DOHH2 (cell line): ENCODE measurements around the gene POLN.

ENCODE experiments used
- H3F3A ChIP-seq: fragments of 200-600 bp; sonication (generic), shearing (Covaris generic); 2 replicates; pipeline ENCODE4 v1.6.0; 2016; ENCODE audit warnings: antibody characterized with exemption, mild to moderate bottlenecking; ENCODE audit not compliant: control insufficient read depth, insufficient read depth
- H3K27ac ChIP-seq: fragments of 200-600 bp; sonication (generic); 2 replicates; pipeline ENCODE4 v1.5.1; 2014; ENCODE audit warnings: low read depth, mild to moderate bottlenecking, low read length, moderate library complexity
- H3K27me3 ChIP-seq: fragments of 200-600 bp; sonication (generic); 2 replicates; pipeline ENCODE4 v1.6.1; 2014; ENCODE audit warnings: mild to moderate bottlenecking, low read length, mixed read lengths; ENCODE audit not compliant: control insufficient read depth
- H3K36me3 ChIP-seq: fragments of 200-600 bp; sonication (generic); 2 replicates; pipeline ENCODE4 v1.6.1; 2014; ENCODE audit warnings: mild to moderate bottlenecking, low read length, moderate library complexity, mixed read lengths; ENCODE audit not compliant: control insufficient read depth
- H3K4me1 ChIP-seq: fragments of 200-600 bp; sonication (generic); 2 replicates; pipeline ENCODE4 v1.6.1; 2014; ENCODE audit warnings: mild to moderate bottlenecking, low read length, mixed read lengths; ENCODE audit not compliant: control insufficient read depth
- H3K4me2 ChIP-seq: fragments of 200-600 bp; sonication (generic); 2 replicates; pipeline ENCODE4 v1.6.0; 2014; ENCODE audit warnings: mild to moderate bottlenecking, low read length, moderate library complexity
- H3K4me3 ChIP-seq: fragments of 200-600 bp; sonication (generic); 2 replicates; pipeline ENCODE4 v1.5.1; 2014; ENCODE audit warnings: mild to moderate bottlenecking, low read length, mixed read lengths
- H3K79me2 ChIP-seq: fragments of 200-600 bp; sonication (generic); 2 replicates; pipeline ENCODE4 v1.6.1; 2014; ENCODE audit warnings: mild to moderate bottlenecking, low read length, mixed read lengths; ENCODE audit not compliant: control insufficient read depth
- H3K9me2 ChIP-seq: fragments of 200-600 bp; sonication (generic); replicated peaks from 2 replicates; pipeline ENCODE4 v1.6.1; 2014; ENCODE audit warnings: mild to moderate bottlenecking, low read length, mixed read lengths; ENCODE audit not compliant: control insufficient read depth
- H3K9me3 ChIP-seq: fragments of 200-600 bp; sonication (generic); 2 replicates; pipeline ENCODE4 v1.6.1; 2014; ENCODE audit warnings: antibody characterized with exemption, low read length, mixed read lengths; ENCODE audit not compliant: control insufficient read depth, insufficient read depth
- H4K20me1 ChIP-seq: fragments of 200-600 bp; sonication (generic); 2 replicates; pipeline ENCODE4 v1.6.0; 2014; ENCODE audit warnings: low read depth, mild to moderate bottlenecking, antibody characterized with exemption, low read length, moderate library complexity; ENCODE audit not compliant: control insufficient read depth, insufficient read depth
- CTCF ChIP-seq: fragments of 200-600 bp; sonication (generic); IDR thresholded peaks from one replicate; pipeline ENCODE4 v1.5.1; 2014; ENCODE audit warnings: antibody characterized with exemption, mild to moderate bottlenecking, low read depth, low read length; ENCODE audit not compliant: poor library complexity, severe bottlenecking
- EZH2phosphoT487 ChIP-seq: fragments of 200-600 bp; sonication (generic); IDR thresholded peaks from 2 replicates; pipeline ENCODE4 v1.6.1; 2017; ENCODE audit warnings: borderline replicate concordance, mild to moderate bottlenecking, antibody characterized with exemption, low read length, moderate library complexity, mixed read lengths

The POLN gene

GRCh38 chr4:2247128-2248043 is 5.5 kb upstream of the POLN start:
- Histone ChIP-seq H3K27me3 (no peaks in the 10 kb centered on the region), H3K4me1 (peaks cover 18% of the 10 kb centered on the region), H3K9me3 (no peaks in the 10 kb centered on the region), H3K4me2 (no peak overlapping the region), H3K27ac (no peak overlapping the region), H3K79me2 (no peaks in the 10 kb centered on the region), H3K9me2 (no peaks in the 10 kb centered on the region), H4K20me1 (no peaks in the 10 kb centered on the region), H3K4me3 (no peak overlapping the region), H3K36me3 (no peaks in the 10 kb centered on the region), H3F3A (peaks cover 9% of the 10 kb centered on the region)
- TF ChIP-seq EZH2phosphoT487 (no peak), CTCF (no peak)

- H3K9me3 ChIP-seq, result no peaks in the 10 kb centered on the region
- no peaks in the 10 kb centered on the region for H4K20me1 ChIP-seq
- no peak for TF ChIP-seq CTCF
- no peak for TF ChIP-seq EZH2phosphoT487
- no peak overlapping the region for H3K4me3 ChIP-seq
- H3K36me3 ChIP-seq, result no peaks in the 10 kb centered on the region
- peaks cover 19% of the 10 kb centered on the region for H3K4me1 ChIP-seq
- H3K9me2 ChIP-seq, result no peaks in the 10 kb centered on the region
- H3K27ac ChIP-seq, result no peak overlapping the region
- H3F3A ChIP-seq, result peaks cover 9% of the 10 kb centered on the region
- H3K27me3 ChIP-seq, result no peaks in the 10 kb centered on the region
- peaks cover 3% of the 10 kb centered on the region for H3K79me2 ChIP-seq
- no peak overlapping the region for H3K4me2 ChIP-seq
Measured at GRCh38 chr4:2246384-2247127, 4.6 kb upstream of the POLN start.

GRCh38 chr4:2245787-2246275 is 3.9 kb upstream of the POLN start:
- peaks cover 9% of the 10 kb centered on the region for H3F3A ChIP-seq
- H3K4me1 ChIP-seq, result peaks cover 19% of the 10 kb centered on the region
- H4K20me1 ChIP-seq, result peaks cover 6% of the 10 kb centered on the region
- H3K4me2 ChIP-seq, result no peak overlapping the region
- peaks cover 10% of the 10 kb centered on the region for H3K79me2 ChIP-seq
- no peaks in the 10 kb centered on the region; the same call in 1 of the 2 replicates for H3K36me3 ChIP-seq
- H3K9me3 ChIP-seq, result no peaks in the 10 kb centered on the region
- no peaks in the 10 kb centered on the region for H3K27me3 ChIP-seq
- no peak overlapping the region for H3K4me3 ChIP-seq
- H3K9me2 ChIP-seq, result no peaks in the 10 kb centered on the region
- no peak for TF ChIP-seq EZH2phosphoT487
- no peak for TF ChIP-seq CTCF
- H3K27ac ChIP-seq, result no peak overlapping the region
